HepG2 (cell line): ENCODE data around the gene ZBP1. TPM values are rescaled to one million over a fixed set of nuclear protein-coding genes. Genes with fewer than 3 reads are reported as not detected.

Experiments
- ARID3A ChIP-seq: IDR thresholded peaks from 2 replicates; pipeline ENCODE4 v1.6.1; 2012; ENCODE audit warnings: low read depth, low read length, improper control_type of control experiment
- CSRNP1 ChIP-seq: sonication (generic); formaldehyde crosslinking; IDR thresholded peaks from 2 replicates; pipeline ENCODE4 v1.8.1; 2023; ENCODE audit warnings: mild to moderate bottlenecking, missing genetic modification reagents
- FOXK1 ChIP-seq: sonication (generic); formaldehyde crosslinking; IDR thresholded peaks from 2 replicates; pipeline ENCODE4 v1.4.0; 2020; ENCODE audit warnings: low read depth, missing genetic modification reagents, borderline replicate concordance
- ZBTB40 ChIP-seq, 2 experiments: fragments of 450-650 bp in 1 of 2; sonication (generic) in 1 of 2; formaldehyde crosslinking in 1 of 2; IDR thresholded peaks; 2 replicates each; pipeline versions ENCODE4 v1.6.1 to v1.8.0; 2016 to 2022; ENCODE audit warnings: antibody characterized with exemption in 1 of 2, mild to moderate bottlenecking in 1 of 2, missing genetic modification reagents in 1 of 2
- polyA plus RNA-seq, 8 experiments: library from polyadenylated mRNA; depleted of rRNA in 3 of 8; stranded (reverse) in 7 of 8; unstranded in 1 of 8; fragments of >200 nt; fragmentation: Illumina TruSeq in 4 of 8; extraction: Trizol in 4 of 8; gene quantifications; 2 replicates each; pipeline versions ENCODE4 v1.2.1 to v1.2.3, GENCODE V29; 2011 to 2016; ENCODE audit warnings: low read depth in 4 of 8, missing spikeins in 1 of 8, mixed read lengths in 1 of 8; ENCODE audit not compliant: insufficient read depth in 1 of 8
- total RNA-seq, 5 experiments: library from RNA; depleted of rRNA; stranded (reverse); fragments of >200 nt; fragmentation: Illumina TruSeq; extraction: Trizol; gene quantifications; 2 replicates each; pipeline ENCODE4 v1.2.3, GENCODE V29; 2016; ENCODE audit warnings: low read depth in 1 of 5

Gene ZBP1
- total and polyA plus RNA-seq, 2 of the 13 experiments (the other 11 are each of a cell fraction or from before 2014, with no cell fraction given): not detected

- no peak for TF ChIP-seq ZBTB40 (IDR thresholded peaks at IDR 0.05)
- no peak for TF ChIP-seq ZBTB40 (CRISPR knock-in tag; IDR thresholded peaks at IDR 0.05)
- TF ChIP-seq CSRNP1: no peak
- no peak for TF ChIP-seq ARID3A
- no peak for TF ChIP-seq FOXK1
These were observed 25.9 kb downstream of the ZBP1 start (continued) for GRCh38 chr20:57594092-57594951.
